D721Med (cell line): ENCODE measurements around the gene CATSPERB.
"Not testable (repeated sequence)": the region's sequence is repeated elsewhere in the genome, so short reads cannot be mapped to it uniquely, and the experiment has no call there.

Experiments used
- DNase-seq: peaks from one replicate; pipeline ENCODE4 v3.0.0; 2011; ENCODE audit warnings: low spot score; ENCODE audit not compliant: insufficient read length
- FAIRE-seq: peaks from 2 replicates; lab custom pipeline; 2011; peaks lifted over from hg19 to GRCh38; lab: Jason Lieb, UNC
- CTCF ChIP-seq: IDR thresholded peaks from 2 replicates; pipeline ENCODE4 v1.5.1; 2012; ENCODE audit warnings: mild to moderate bottlenecking, control low read depth; ENCODE audit not compliant: insufficient read depth; ENCODE audit errors: missing control alignments

Gene CATSPERB

GRCh38 chr14:91681118-91681517, 50.8 kb downstream of the CATSPERB start:
- no peak for DNase-seq
- TF ChIP-seq CTCF = no peak
- no peak for FAIRE-seq

- DNase-seq (no peak), FAIRE-seq (no peak)
- TF ChIP-seq CTCF = no peak
These were observed 52.6 kb downstream of the CATSPERB start for GRCh38 chr14:91679273-91679672.

- not testable (repeated sequence) for DNase-seq, FAIRE-seq
These were observed 54.2 kb downstream of the CATSPERB start for GRCh38 chr14:91677687-91678086.

GRCh38 chr14:91674911-91675310, 57.0 kb downstream of the CATSPERB start:
- FAIRE-seq = no peak
- no peak for DNase-seq
- TF ChIP-seq CTCF = no peak

- no peak for FAIRE-seq
- no peak for TF ChIP-seq CTCF
- DNase-seq = no peak
These were observed 62.0 kb downstream of the CATSPERB start for GRCh38 chr14:91669867-91670266.

- FAIRE-seq, DNase-seq: not testable (repeated sequence)
These were observed 64.8 kb downstream of the CATSPERB start for GRCh38 chr14:91667101-91667500.

GRCh38 chr14:91660790-91661189, 71.1 kb downstream of the CATSPERB start:
- FAIRE-seq (no peak), DNase-seq (no peak)
- no peak for TF ChIP-seq CTCF

GRCh38 chr14:91654836-91655235, 77.0 kb downstream of the CATSPERB start:
- TF ChIP-seq CTCF = no peak
- DNase-seq = no peak
- FAIRE-seq = no peak
